ENCODE results near the gene CXCR2. TPM values are rescaled to one million over a fixed set of nuclear protein-coding genes. Genes with fewer than 3 reads are reported as not detected.

Gene CXCR2
- total and polyA plus RNA-seq, 2 of the 8 experiments (the other 6 are each of a cell fraction or from before 2014, with no cell fraction given): 1.4 to 1.6 TPM

- no peak for FAIRE-seq
- Histone ChIP-seq H2BK12ac (ENCODE audit: low read depth, low read length) (no peak overlapping the region), H3K23ac (ENCODE audit: insufficient read length) (no peak overlapping the region), H4K20me1 (replicated peaks in 1 of 2; ENCODE audit: control insufficient read depth in 1 of 2, insufficient read depth in 2 of 2, low read length in 2 of 2) (no peaks in the 10 kb centered on the region), H2BK20ac (ENCODE audit: low read length) (no peak overlapping the region), H3K18ac (ENCODE audit: extremely low read depth, low read length) (no peak overlapping the region), H3K79me2 (ENCODE audit: control insufficient read depth in 1 of 2, insufficient read depth in 2 of 2, low read length in 2 of 2) (no peaks in the 10 kb centered on the region), H3K27me3 (replicated peaks in 1 of 4; ENCODE audit: control insufficient read depth in 3 of 4, extremely low read depth in 1 of 4, insufficient read depth in 3 of 4, low read length in 3 of 4) (no peaks in the 10 kb centered on the region), H3K9ac (replicated peaks in 1 of 4; ENCODE audit: extremely low read depth in 1 of 4, low read depth in 3 of 4, low read length in 3 of 4) (no peak overlapping the region; a peak in 1 of 7 replicates), H3K4me1 (replicated peaks in 1 of 4; ENCODE audit: control insufficient read depth in 3 of 4, insufficient read depth in 4 of 4, low read length in 3 of 4) (no peaks in the 10 kb centered on the region; a peak in 2 of 7 replicates), H3K4me2 (ENCODE audit: insufficient read depth in 1 of 2, low read depth in 2 of 2, low read length in 2 of 2) (no peak overlapping the region), H3K23me2 (ENCODE audit: low read depth, low read length) (no peaks in the 10 kb centered on the region), H3K79me1 (ENCODE audit: low read depth, low read length) (no peaks in the 10 kb centered on the region), H3K4me3 (ENCODE audit: extremely low read depth in 1 of 4, insufficient read depth in 2 of 4, low read depth in 3 of 4, low read length in 4 of 4) (no peak overlapping the region), H2AK5ac (ENCODE audit: low read depth, low read length) (no peak overlapping the region), H2BK15ac (ENCODE audit: low read length) (no peak overlapping the region), H3K36me3 (ENCODE audit: control insufficient read depth in 2 of 4, insufficient read depth in 4 of 4, low read length in 3 of 4) (no peaks in the 10 kb centered on the region), H3K56ac (replicated peaks; ENCODE audit: insufficient read length, low read depth, low read length) (no peak overlapping the region), H3K14ac (ENCODE audit: insufficient read length) (no peak overlapping the region), H3K4ac (replicated peaks; ENCODE audit: insufficient read length, low read depth, low read length) (no peak overlapping the region), H2AFZ (ENCODE audit: low read length) (peak overlapping the region; percentile 76; the same call in 1 of the 2 replicates), H2BK5ac (ENCODE audit: low read depth, low read length) (no peak overlapping the region), H3K9me3 (ENCODE audit: insufficient read depth in 2 of 2, low read depth in 1 of 2, low read length in 1 of 2) (no peaks in the 10 kb centered on the region), H4K5ac (ENCODE audit: insufficient read length, low read depth, low read length) (no peak overlapping the region), H4K8ac (ENCODE audit: extremely low read depth, insufficient read depth, low read length) (no peak overlapping the region), H4K91ac (replicated peaks; ENCODE audit: insufficient read length, low read length) (no peak overlapping the region), H3K27ac (ENCODE audit: low read depth, low read length) (no peak overlapping the region), H2BK120ac (replicated peaks; ENCODE audit: low read depth, low read length) (no peak overlapping the region)
- no peak for TF ChIP-seq BCL11A (IDR thresholded peaks at IDR 0.05; ENCODE audit: low read depth in 2 of 2, low read length in 2 of 2)
- TF ChIP-seq SRF (IDR thresholded peaks at IDR 0.05; ENCODE audit: low read depth, low read length): no peak
- TF ChIP-seq JUN (IDR thresholded peaks at IDR 0.05; ENCODE audit: low read depth, low read length): no peak
- TF ChIP-seq ZNF274 (IDR thresholded peaks at IDR 0.05; ENCODE audit: borderline replicate concordance, extremely low read depth, low read length): no peak
- TF ChIP-seq HDAC2 (IDR thresholded peaks at IDR 0.05; ENCODE audit: borderline replicate concordance in 1 of 2, low read depth in 2 of 2, low read length in 2 of 2): no peak
- TF ChIP-seq CBX5 (IDR thresholded peaks at IDR 0.05; ENCODE audit: low read depth, low read length): no peak
- TF ChIP-seq KDM5A (IDR thresholded peaks at IDR 0.05; ENCODE audit: low read length): no peak
- TF ChIP-seq PHF8 (conservative IDR thresholded peaks at IDR 0.05; ENCODE audit: low read depth, low read length): no peak
- CTCF ChIA-PET (ENCODE audit: partially characterized antibody): interaction anchor here (0.6 to 1.3 kb wide), 3 partner anchors 26 to 528 kb away, joined by 3 read pairs; no protein-coding TSS in a partner anchor
- no peak for DNase-seq (ENCODE audit: low read depth in 1 of 2, low spot score in 2 of 2)
- 88% methylated on average over 7 of the region's 7 CpGs; no CpG with 5 or more reads in 1 of the 2 experiments for WGBS, 2 experiments (ENCODE audit: extremely low coverage in 1 of 2, insufficient coverage in 1 of 2, insufficient read length in 1 of 2, insufficient replicate concordance in 2 of 2, low coverage in 1 of 2, low lambda C conversion rate in 2 of 2, missing lambda C conversion rate in 1 of 2)
- POLR2A ChIA-PET (ENCODE audit: partially characterized antibody): no interaction called here
Measured at GRCh38 chr2:218155953-218156479, 30.2 kb downstream of the CXCR2 start.
